GM19035 (cell line): ENCODE measurements around the gene KRTAP22-1.

Source experiments
- ATAC-seq: cut with Tn5 transposase; IDR thresholded peaks from one replicate; pipeline ENCODE4 v1.9.1; 2021; ENCODE audit not compliant: unreplicated experiment

The KRTAP22-1 gene

GRCh38 chr21:30600787-30601186, at the start of gene KRTAP22-1:
KRTAP22-1 (plus strand) TSS chr21:30601087.
- no peak for ATAC-seq

GRCh38 chr21:30552782-30553181, 48.1 kb upstream of the KRTAP22-1 start:
- ATAC-seq, result no peak

- no peak for ATAC-seq
Measured at GRCh38 chr21:30555095-30555494, 45.8 kb upstream of the KRTAP22-1 start.

- no peak for ATAC-seq
Measured at GRCh38 chr21:30561264-30561895, 39.5 kb upstream of the KRTAP22-1 start, which contains the start of gene KRTAP19-7. KRTAP19-7 (minus strand) TSS chr21:30561314; CDS start chr21:30561289, 25 bp downstream.

GRCh38 chr21:30561957-30562356, 38.9 kb upstream of the KRTAP22-1 start:
- no peak for ATAC-seq

- no peak for ATAC-seq
Measured at GRCh38 chr21:30563072-30563471, 37.8 kb upstream of the KRTAP22-1 start.

GRCh38 chr21:30563630-30564029, 37.3 kb upstream of the KRTAP22-1 start:
- ATAC-seq, result no peak

GRCh38 chr21:30567617-30568016, 33.3 kb upstream of the KRTAP22-1 start:
- ATAC-seq, result no peak

GRCh38 chr21:30577766-30578165, 23.1 kb upstream of the KRTAP22-1 start:
- ATAC-seq, result no peak

GRCh38 chr21:30579346-30579745, 21.5 kb upstream of the KRTAP22-1 start:
- no peak for ATAC-seq

- ATAC-seq, result no peak
Measured at GRCh38 chr21:30580132-30580531, 20.8 kb upstream of the KRTAP22-1 start.

- ATAC-seq, result no peak
Measured at GRCh38 chr21:30582870-30583269, 18.0 kb upstream of the KRTAP22-1 start.

GRCh38 chr21:30590297-30590696, 10.6 kb upstream of the KRTAP22-1 start, which contains the start of gene KRTAP22-2:
KRTAP22-2 (minus strand) TSS chr21:30590397.
- no peak for ATAC-seq

GRCh38 chr21:30592140-30592539, 8.7 kb upstream of the KRTAP22-1 start, which contains the start of gene KRTAP6-3:
KRTAP6-3 (plus strand) TSS chr21:30592440; CDS start chr21:30592446, 6 bp downstream.
- ATAC-seq, result no peak

- no peak for ATAC-seq
Measured at GRCh38 chr21:30598802-30599201, 2.1 kb upstream of the KRTAP22-1 start, which contains the start of gene KRTAP6-2. KRTAP6-2 (minus strand) TSS chr21:30598902; CDS start chr21:30598874, 28 bp downstream.

- ATAC-seq, result no peak
Measured at GRCh38 chr21:30605968-30606367, 5.1 kb downstream of the KRTAP22-1 start.

- ATAC-seq, result no peak
Measured at GRCh38 chr21:30612132-30612531, 11.2 kb downstream of the KRTAP22-1 start.

- no peak for ATAC-seq
Measured at GRCh38 chr21:30613836-30614235, 12.9 kb downstream of the KRTAP22-1 start, which contains the start of gene KRTAP6-1. KRTAP6-1 (minus strand) TSS chr21:30613930; CDS start chr21:30613904, 26 bp downstream.

- no peak for ATAC-seq
Measured at GRCh38 chr21:30615199-30615598, 14.3 kb downstream of the KRTAP22-1 start.

- no peak for ATAC-seq
Measured at GRCh38 chr21:30616125-30616524, 15.2 kb downstream of the KRTAP22-1 start, which contains the start of gene KRTAP20-1. KRTAP20-1 (plus strand) TSS chr21:30616425; CDS start chr21:30616455, 30 bp downstream.

GRCh38 chr21:30620080-30620479, 19.2 kb downstream of the KRTAP22-1 start:
- ATAC-seq, result no peak

GRCh38 chr21:30620522-30620921, 19.6 kb downstream of the KRTAP22-1 start, which contains the start of gene KRTAP20-4:
KRTAP20-4 (plus strand) TSS chr21:30620627.
- no peak for ATAC-seq
